Stimulated activated CD8-positive, alpha-beta memory T cell treated with anti-CD3 and anti-CD28 coated beads, Interleukin-15, amount 100 ng/mL, for 24 hours (primary cell): ENCODE data around the gene RCOR1.

Experiments used
- DNase-seq: peaks from one replicate; pipeline ENCODE4 v3.0.0-alpha.2; 2020; ENCODE audit warnings: low read depth

RCOR1 gene

DNA sequence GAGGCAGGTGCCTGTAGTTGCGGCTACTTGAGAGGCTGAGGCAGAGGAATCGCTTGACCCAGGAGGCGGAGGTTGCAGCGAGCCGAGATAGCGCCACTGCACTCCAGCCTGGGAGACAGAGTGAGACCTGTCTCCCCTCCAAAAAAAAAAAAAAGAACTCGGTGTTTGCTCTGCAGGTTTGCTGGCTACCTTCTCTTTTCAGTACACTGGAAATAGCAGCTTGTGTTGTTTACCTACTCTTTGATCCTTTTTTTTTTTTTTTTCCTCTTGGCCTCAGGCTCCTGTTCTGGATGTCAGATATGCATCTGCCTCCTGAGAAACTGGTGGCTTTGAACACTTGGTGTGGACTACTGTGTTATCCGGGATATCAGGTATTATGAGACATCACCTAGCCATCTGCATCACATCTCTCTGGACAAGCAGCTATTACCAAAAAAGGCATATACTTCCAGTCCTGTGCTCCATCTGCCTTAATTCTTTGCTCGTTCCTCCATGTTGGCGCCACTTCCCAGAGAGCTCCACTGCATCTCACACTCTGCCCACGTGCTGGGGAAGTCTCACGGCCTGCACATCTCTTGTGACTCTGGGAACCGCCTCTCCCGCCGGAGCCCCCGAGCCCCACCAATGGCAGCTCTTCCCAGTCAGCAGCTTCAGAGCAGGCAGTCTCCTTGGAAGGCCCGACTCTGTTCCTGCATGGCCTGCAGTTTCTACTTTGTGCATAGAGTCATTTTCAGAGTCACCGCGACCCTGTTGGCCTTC lies 133.9 kb downstream of the RCOR1 start:
- no peak for DNase-seq

- no peak for DNase-seq
Measured at GRCh38 chr14:102727336-102728095, 135.1 kb downstream of the RCOR1 start.

GRCh38 chr14:102728501-102728900 lies 136.1 kb downstream of the RCOR1 start:
- DNase-seq = no peak

- no peak for DNase-seq
Measured at GRCh38 chr14:102729268-102729667, 136.8 kb downstream of the RCOR1 start.

GRCh38 chr14:102729825-102730224 lies 137.4 kb downstream of the RCOR1 start:
- no peak for DNase-seq

GRCh38 chr14:102731101-102731870 lies 138.8 kb downstream of the RCOR1 start:
- DNase-seq = no peak

GRCh38 chr14:102731871-102732800 lies 139.7 kb downstream of the RCOR1 start:
- no peak for DNase-seq

- no peak for DNase-seq
Measured at GRCh38 chr14:102732924-102733323, 140.5 kb downstream of the RCOR1 start.

GRCh38 chr14:102733326-102733725 lies 140.9 kb downstream of the RCOR1 start:
- DNase-seq = no peak

DNA sequence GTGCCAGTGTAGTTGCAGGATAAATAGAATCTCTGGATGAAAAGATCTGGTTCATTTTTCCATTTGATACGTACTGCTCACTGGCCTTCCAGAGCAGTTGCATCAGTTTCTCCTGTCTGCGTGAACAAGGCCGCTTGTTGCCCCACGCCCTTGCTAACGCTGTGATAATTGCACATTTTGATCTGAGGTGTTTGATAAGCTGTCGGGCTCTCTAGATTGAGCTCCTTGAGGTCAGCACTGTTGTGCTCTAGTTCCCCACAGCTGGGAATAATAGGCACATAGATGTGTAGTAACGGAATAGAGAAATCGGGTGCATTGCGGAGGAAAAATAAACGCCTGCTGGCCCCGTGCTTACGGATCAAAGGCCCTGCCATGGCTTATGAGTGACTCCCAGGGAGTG lies 142.0 kb downstream of the RCOR1 start:
- no peak for DNase-seq

- no peak for DNase-seq
Measured at GRCh38 chr14:102736956-102737355, 144.5 kb downstream of the RCOR1 start.

DNA sequence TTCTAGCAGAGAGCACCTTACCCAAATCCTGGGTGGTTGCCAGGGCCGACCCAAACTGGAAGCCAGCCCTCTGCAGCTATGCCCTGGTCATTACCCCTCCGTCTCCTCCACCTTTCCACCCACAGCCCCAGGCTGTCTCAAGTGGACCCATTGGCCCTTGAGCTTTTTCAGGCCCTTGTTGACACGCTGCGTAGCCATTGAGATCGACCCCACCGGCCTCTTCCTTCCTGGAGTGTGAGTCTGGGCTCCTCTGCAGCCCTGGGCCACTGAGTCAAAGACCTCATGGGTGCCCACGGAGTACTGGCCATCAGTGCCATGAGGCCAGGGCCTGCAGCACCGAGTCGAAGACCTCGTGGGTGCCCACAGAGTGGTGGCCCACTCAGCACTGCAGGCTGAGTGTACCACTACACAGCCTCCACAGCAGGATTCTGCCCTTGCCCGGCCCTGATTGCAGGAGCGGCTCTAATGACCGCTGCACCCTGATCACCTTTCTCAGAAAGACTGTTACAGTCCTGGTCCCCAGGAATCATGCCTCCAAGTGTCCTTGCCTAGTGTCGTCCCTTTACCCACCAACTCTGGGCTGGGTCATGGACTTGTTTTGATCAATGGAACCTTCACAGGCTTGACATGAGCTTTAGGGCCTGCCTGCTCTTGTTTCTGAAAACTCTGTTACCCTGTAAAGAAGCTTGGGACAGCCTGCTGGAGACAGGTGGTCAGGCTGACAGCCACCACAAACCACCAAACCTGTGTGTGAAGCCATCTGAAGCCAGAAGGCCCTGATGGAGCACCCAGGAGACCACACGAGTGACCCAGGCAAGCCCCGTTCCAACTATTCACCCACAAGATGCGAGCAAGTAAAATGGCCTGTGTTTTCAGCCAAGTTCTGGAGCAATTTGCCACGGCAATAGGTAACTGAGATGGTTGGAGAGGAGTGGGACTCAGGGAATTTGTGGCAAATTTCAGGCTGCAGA lies 145.2 kb downstream of the RCOR1 start:
- DNase-seq = no peak

- DNase-seq = no peak
Measured at GRCh38 chr14:102738373-102739189, 146.1 kb downstream of the RCOR1 start.

DNA sequence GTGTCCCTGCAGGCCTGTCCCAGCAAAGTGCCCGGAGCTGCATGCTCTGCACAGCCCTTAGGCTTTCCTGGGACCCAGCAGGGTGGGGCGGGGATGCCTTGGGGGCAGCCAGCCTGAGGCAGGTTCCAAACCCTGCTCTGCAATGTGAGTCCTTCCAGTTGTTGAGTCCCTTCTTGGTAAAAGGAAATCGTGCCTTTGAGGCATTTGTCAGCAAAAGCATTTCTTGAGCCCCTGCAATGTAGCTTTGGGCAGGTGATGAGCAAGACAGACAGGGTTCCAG lies 146.7 kb downstream of the RCOR1 start:
- DNase-seq = no peak

- no peak for DNase-seq
Measured at GRCh38 chr14:102746634-102747438, 154.4 kb downstream of the RCOR1 start.

DNA sequence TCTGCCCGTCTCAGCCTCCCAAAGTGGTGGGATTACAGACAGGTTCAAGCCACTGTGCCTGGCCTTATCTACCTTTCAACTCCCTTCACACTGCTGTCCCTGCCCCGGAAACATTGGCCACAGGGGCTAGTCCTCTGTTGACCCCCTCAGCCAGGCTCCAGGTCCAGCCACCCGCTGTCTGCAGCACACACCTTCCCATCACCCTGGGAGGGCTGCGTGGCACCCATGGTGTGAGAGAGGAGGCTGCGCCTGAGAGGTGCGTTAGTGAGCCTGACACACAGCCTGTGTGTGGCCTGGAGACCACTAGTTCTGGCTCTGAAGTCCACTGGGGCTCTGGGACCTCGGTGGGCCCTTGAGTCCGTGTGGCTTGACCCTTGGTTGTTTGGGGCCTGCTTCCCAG lies 156.4 kb downstream of the RCOR1 start:
- DNase-seq = no peak

DNA sequence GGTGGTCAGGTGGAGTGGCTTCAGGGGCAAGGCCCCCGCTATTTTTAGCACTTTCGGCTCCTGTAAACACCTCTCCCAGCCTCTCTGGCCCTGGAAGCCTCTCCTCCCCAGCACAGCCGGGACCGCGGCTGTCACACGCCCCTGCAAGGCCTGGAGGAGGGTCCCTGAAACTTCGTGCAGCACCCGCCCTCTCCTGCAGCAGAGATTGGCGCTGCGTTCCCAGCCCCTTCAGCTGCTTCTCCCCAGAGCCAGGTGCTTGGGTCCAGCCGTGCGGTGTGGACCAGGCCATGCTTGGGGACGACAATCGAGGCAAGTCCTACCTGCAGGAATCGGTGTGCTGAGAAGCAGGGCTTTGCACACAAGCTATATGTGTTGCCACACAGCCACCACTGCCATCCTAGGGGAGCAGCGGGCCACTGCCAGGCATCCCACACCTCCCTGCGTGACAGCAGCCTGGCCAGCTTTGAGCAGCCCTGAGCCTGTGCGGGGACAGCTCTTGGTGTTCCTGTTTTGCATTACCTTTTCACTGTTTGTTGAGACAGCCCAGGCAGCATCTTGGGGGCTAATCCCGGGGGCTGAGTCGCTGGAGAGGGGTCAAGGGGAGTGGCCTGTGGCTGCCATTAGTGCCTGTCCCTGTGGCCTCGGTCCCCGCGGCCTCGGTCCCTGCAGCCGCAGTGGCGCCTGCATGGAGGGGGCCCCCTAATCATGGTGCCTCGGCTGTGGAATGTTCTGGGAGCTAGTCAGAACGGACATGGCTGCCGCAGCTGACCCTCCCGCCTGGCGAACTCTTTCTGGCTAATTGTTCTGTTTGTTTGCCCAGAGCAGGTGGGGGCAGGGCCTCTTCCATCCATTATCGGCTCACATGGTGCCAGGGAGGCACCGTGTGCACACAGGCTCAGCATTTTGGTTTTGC lies 157.2 kb downstream of the RCOR1 start:
- DNase-seq = no peak

GRCh38 chr14:102750376-102750775 lies 157.9 kb downstream of the RCOR1 start:
- DNase-seq = no peak
